OCI-LY3 (cell line): ENCODE measurements around the gene DUSP11.

Experiments
- H2AFZ ChIP-seq: fragments of 200-600, 300-600 bp; shearing (Covaris generic); 2 replicates; pipeline ENCODE4 v1.6.0; 2014; ENCODE audit warnings: antibody characterized with exemption, low read depth, low read length
- H3K27ac ChIP-seq: fragments of 200-600, 300-600 bp; sonication (generic); 2 replicates; pipeline ENCODE4 v1.5.1; 2014; ENCODE audit warnings: mild to moderate bottlenecking, low read length, moderate library complexity, mixed read lengths
- H3K27me3 ChIP-seq: fragments of 200-600, 300-600 bp; sonication (generic); 2 replicates; pipeline ENCODE4 v1.6.1; 2014; ENCODE audit warnings: low read depth, low read length, mixed read lengths
- H3K36me3 ChIP-seq: fragments of 200-600, 300-600 bp; sonication (generic); replicated peaks from 2 replicates; pipeline ENCODE3; 2014; ENCODE audit warnings: low read depth, low read length, mixed read lengths
- H3K4me1 ChIP-seq: fragments of 300-600, 200-600 bp; sonication (generic); 2 replicates; pipeline ENCODE4 v1.6.1; 2014; ENCODE audit warnings: low read length, mixed read lengths
- H3K4me2 ChIP-seq: fragments of 200-600, 300-600 bp; sonication (generic); 2 replicates; pipeline ENCODE4 v1.6.1; 2014; ENCODE audit warnings: low read length, mixed read lengths
- H3K4me3 ChIP-seq: fragments of 300-600, 200-600 bp; sonication (generic); 2 replicates; pipeline ENCODE4 v1.5.1; 2014; ENCODE audit warnings: antibody characterized with exemption, mild to moderate bottlenecking, low read length, moderate library complexity
- H3K79me2 ChIP-seq: fragments of 300-600, 200-600 bp; shearing (Covaris generic); 2 replicates; pipeline ENCODE4 v1.6.1; 2014; ENCODE audit warnings: mild to moderate bottlenecking, low read length, mixed read lengths
- H3K9ac ChIP-seq: fragments of 300-600, 200-600 bp; shearing (Covaris generic); 2 replicates; pipeline ENCODE4 v1.6.0; 2014; ENCODE audit warnings: mild to moderate bottlenecking, low read length, moderate library complexity
- H3K9me3 ChIP-seq: fragments of 200-600, 300-600 bp; shearing (Covaris generic); 2 replicates; pipeline ENCODE4 v1.6.1; 2014; ENCODE audit warnings: low read length, mixed read lengths; ENCODE audit not compliant: insufficient read depth
- H4K20me1 ChIP-seq: fragments of 200-600, 300-600 bp; sonication (generic); 2 replicates; pipeline ENCODE4 v1.6.1; 2016; ENCODE audit warnings: low read length, mixed read lengths; ENCODE audit not compliant: insufficient read depth
- EZH2phosphoT487 ChIP-seq: fragments of 200-600 bp; shearing (Covaris generic); IDR thresholded peaks from 2 replicates; pipeline ENCODE4 v1.6.1; 2018; ENCODE audit warnings: antibody characterized with exemption, mixed run types, low read depth
- TF ChIP-seq, protein P1 (sequence below): fragments of 200-600, 300-600 bp; sonication (generic); IDR thresholded peaks from 2 replicates; pipeline ENCODE4 v1.5.1; 2014; ENCODE audit warnings: antibody characterized with exemption, low read length, low read depth

The DUSP11 gene

DNA sequence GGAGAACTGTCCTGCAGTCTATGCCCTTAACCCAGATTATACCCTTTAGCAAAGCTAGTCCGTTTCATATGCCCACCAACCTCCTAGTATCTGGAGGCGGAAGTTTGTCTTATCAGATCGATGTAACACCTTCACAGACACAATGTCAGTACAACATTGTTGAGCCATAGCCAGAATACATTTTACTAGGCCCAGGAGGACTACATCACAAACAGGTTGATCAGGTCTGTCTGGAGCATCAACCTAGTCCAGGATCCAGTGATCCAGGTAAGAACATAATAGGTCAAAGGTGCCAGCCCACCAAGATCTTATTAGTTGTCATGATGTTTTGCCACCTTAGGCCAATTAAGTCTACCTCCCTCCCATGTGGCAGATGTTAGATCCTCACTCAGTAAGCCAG is 40.8 kb downstream of the DUSP11 start:
- Histone ChIP-seq H4K20me1 (no peaks in the 10 kb centered on the region), H2AFZ (no peak overlapping the region), H3K9me3 (no peaks in the 10 kb centered on the region), H3K79me2 (peaks cover 23% of the 10 kb centered on the region), H3K4me1 (peaks cover 12% of the 10 kb centered on the region), H3K27me3 (no peaks in the 10 kb centered on the region), H3K4me3 (no peak overlapping the region), H3K36me3 (peaks cover 15% of the 10 kb centered on the region), H3K27ac (no peak overlapping the region), H3K4me2 (no peak overlapping the region), H3K9ac (no peak overlapping the region)
- TF ChIP-seq, protein P1, sequence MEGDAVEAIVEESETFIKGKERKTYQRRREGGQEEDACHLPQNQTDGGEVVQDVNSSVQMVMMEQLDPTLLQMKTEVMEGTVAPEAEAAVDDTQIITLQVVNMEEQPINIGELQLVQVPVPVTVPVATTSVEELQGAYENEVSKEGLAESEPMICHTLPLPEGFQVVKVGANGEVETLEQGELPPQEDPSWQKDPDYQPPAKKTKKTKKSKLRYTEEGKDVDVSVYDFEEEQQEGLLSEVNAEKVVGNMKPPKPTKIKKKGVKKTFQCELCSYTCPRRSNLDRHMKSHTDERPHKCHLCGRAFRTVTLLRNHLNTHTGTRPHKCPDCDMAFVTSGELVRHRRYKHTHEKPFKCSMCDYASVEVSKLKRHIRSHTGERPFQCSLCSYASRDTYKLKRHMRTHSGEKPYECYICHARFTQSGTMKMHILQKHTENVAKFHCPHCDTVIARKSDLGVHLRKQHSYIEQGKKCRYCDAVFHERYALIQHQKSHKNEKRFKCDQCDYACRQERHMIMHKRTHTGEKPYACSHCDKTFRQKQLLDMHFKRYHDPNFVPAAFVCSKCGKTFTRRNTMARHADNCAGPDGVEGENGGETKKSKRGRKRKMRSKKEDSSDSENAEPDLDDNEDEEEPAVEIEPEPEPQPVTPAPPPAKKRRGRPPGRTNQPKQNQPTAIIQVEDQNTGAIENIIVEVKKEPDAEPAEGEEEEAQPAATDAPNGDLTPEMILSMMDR: no peak
- no peak for TF ChIP-seq EZH2phosphoT487

DNA sequence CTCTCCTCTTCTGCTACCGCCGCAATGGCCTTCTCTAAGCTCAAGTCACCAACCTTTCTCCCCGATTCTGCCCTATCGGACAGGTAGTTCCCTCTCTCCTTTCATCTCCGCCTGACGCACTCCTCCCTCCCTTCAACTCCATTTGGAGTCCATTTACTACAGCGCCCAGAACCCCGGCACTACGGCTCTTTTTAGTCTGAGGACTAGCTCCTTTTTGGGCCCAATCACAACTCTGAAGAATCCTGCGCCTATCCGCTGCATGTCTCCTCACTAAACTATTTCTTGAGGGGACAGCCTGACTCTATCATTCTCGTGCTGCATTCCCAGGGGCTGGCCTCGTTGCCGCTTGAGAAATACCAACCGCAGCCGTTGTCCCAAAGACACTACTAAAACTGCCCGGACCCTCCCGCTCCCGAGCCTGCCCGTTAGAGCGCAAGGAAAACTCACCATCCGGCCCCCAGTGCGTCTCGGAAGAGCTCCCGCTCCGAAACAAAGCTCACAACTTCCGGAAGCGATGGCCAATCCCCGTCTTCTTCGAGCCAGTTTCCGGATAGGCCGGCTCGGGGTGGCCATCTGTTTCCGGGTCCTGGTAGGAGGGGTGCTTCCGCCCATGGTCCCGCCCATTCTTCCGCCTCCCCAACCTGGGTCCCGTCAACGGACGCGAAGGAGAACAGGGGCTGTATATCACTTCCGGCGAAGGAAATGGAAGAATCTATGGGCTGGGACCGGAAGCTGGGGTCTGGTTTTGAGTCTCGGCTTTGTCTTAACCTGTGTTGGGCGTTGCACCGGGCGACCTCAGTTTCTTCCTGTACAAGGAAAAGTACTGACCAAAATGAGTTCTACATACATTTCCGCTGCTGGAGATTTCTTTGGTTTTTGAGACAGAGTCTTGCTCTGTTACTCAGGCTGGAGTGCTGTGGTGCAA is 42.8 kb downstream of the DUSP11 start, which contains the start of gene TPRKB:
Gene TPRKB, minus strand, starts transcription at position 491 of the 925 bp plus-strand sequence. CDS start 2,776 bp downstream, outside the sequence.
- H3K36me3 ChIP-seq: peaks cover 17% of the 10 kb centered on the region
- H3K4me2 ChIP-seq: peak within 1 kb of the TSS; percentile 98
- peaks cover 23% of the 10 kb centered on the region for H3K79me2 ChIP-seq
- H3K27ac ChIP-seq: peak within 1 kb of the TSS; percentile 63
- H3K9ac ChIP-seq: peak within 1 kb of the TSS; percentile 90
- H3K9me3 ChIP-seq: no peaks in the 10 kb centered on the region
- peak within 1 kb of the TSS; percentile 93 for H2AFZ ChIP-seq
- TF ChIP-seq, protein P1: no peak
- peaks cover 12% of the 10 kb centered on the region for H3K4me1 ChIP-seq
- peak within 1 kb of the TSS; percentile 99 for H3K4me3 ChIP-seq
- no peaks in the 10 kb centered on the region for H4K20me1 ChIP-seq
- H3K27me3 ChIP-seq: no peaks in the 10 kb centered on the region

DNA sequence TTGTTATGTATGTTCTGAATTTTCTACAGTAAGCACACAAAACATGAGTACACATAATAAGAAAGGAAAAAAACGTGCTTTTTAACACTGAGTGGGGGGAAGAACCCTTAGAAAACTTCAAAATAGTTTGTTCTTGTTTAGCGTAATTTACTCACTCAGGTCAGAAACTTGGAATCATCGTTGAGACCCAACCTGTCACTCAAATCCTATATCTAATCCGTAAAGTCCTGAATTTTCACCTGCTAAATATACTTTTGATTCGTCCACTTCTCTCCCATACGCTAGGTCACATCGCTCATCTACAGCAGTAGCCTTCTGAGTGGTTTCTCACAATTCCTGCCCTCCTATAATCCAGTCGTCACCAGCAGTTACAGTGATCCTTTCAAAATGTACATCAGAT is 43.5 kb downstream of the DUSP11 start:
- H3K9me3 ChIP-seq: no peaks in the 10 kb centered on the region
- H3K36me3 ChIP-seq: peaks cover 18% of the 10 kb centered on the region
- peak overlapping the region; percentile 63; the same call in 1 of the 2 replicates for H3K27ac ChIP-seq
- peak overlapping the region; percentile 99 for H3K4me3 ChIP-seq
- H3K4me1 ChIP-seq: peaks cover 12% of the 10 kb centered on the region
- H3K9ac ChIP-seq: peak overlapping the region; percentile 90
- peaks cover 23% of the 10 kb centered on the region for H3K79me2 ChIP-seq
- no peaks in the 10 kb centered on the region for H4K20me1 ChIP-seq
- H3K4me2 ChIP-seq: peak overlapping the region; percentile 98
- peak overlapping the region; percentile 93; the same call in 1 of the 2 replicates for H2AFZ ChIP-seq
- H3K27me3 ChIP-seq: no peaks in the 10 kb centered on the region
- no peak for TF ChIP-seq EZH2phosphoT487
- TF ChIP-seq, protein P1: no peak

DNA sequence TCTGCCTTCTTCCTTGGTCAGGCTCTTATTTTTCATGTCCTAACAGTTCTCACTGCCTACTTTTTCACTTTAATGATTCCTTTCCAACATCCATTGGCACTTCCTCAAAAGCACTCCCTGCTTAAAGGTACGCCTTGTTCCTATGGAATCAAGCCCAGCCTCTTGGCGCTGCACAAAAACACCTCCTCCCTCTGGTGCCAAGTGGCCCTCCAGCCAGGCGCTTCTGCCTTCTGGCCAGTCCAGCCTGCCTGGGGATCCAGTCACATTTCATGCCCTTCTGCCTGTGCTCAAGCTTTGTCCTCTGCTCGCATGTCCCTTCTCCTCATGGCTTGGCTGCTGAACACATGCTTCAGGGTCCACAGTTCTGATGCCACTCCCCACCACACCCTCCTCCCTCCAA is 49.1 kb downstream of the DUSP11 start:
- Histone ChIP-seq H3K4me1 (peaks cover 2% of the 10 kb centered on the region), H3K27ac (no peak overlapping the region), H3K9me3 (no peaks in the 10 kb centered on the region), H3K36me3 (peaks cover 45% of the 10 kb centered on the region), H4K20me1 (no peaks in the 10 kb centered on the region), H3K4me3 (no peak overlapping the region), H3K9ac (no peak overlapping the region), H3K27me3 (no peaks in the 10 kb centered on the region), H3K4me2 (no peak overlapping the region), H2AFZ (no peak overlapping the region), H3K79me2 (peaks cover 10% of the 10 kb centered on the region)
- no peak for TF ChIP-seq EZH2phosphoT487
